AG09319 (cell line): ENCODE measurements around the gene RFX8.
"Not testable (repeated sequence)": the region's sequence is repeated elsewhere in the genome, so short reads cannot be mapped to it uniquely, and the experiment has no call there.

Source experiments
- DNase-seq: peaks from one replicate; pipeline ENCODE4 v3.0.0-alpha.2; 2010; ENCODE audit warnings: low read depth; ENCODE audit errors: extremely low read depth
- TF ChIP-seq, protein P1 (sequence below): IDR thresholded peaks from 2 replicates; pipeline ENCODE4 v1.5.1; 2011; ENCODE audit warnings: low read depth, mild to moderate bottlenecking, inconsistent platforms, low read length, moderate library complexity

The RFX8 gene

DNA sequence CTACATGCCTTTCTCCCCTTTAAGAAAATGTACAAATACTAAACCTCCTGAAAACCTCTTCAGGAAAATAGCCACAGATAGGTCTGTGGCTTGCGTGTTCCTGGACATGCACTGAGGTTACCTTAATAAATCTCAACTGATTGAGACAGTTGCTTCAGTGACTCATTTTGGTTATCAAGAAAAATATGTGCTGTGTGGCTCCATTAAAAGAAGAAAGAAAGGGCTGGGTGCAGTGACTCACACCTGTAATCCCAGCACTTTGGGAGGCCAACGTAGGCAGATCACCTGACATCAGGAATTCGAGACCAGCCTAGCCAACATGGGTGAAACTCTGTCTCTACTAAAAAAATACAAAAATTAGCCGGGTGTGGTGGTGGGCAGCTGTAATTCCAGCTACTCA lies 114.7 kb downstream of the RFX8 start:
- TF ChIP-seq, protein P1, sequence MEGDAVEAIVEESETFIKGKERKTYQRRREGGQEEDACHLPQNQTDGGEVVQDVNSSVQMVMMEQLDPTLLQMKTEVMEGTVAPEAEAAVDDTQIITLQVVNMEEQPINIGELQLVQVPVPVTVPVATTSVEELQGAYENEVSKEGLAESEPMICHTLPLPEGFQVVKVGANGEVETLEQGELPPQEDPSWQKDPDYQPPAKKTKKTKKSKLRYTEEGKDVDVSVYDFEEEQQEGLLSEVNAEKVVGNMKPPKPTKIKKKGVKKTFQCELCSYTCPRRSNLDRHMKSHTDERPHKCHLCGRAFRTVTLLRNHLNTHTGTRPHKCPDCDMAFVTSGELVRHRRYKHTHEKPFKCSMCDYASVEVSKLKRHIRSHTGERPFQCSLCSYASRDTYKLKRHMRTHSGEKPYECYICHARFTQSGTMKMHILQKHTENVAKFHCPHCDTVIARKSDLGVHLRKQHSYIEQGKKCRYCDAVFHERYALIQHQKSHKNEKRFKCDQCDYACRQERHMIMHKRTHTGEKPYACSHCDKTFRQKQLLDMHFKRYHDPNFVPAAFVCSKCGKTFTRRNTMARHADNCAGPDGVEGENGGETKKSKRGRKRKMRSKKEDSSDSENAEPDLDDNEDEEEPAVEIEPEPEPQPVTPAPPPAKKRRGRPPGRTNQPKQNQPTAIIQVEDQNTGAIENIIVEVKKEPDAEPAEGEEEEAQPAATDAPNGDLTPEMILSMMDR: no peak
- DNase-seq: no peak

DNA sequence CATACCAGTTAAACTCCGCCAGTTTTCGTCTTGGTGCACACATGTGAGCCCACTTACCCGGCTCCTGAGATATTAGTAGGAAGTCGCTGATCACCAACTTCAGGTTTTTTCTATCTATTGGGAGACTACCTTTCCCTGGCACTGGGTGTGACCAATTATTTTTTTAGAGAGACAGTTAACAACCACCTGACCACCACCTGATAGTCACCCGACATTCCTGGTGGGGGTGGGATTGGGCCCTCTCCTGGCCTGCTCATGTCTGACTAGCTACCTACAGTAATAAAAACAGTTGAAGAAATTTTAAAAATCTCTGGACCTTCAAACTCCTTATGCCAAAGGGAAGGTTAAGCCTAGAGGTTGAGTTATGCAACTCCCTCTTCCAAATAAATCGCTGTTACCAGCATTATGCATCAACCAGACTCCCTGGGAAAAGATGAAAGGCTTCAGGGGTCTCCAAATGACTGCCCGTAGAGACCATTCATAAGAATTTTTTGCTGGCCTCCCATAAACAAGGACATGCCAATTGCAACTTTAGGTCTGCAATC lies 115.4 kb downstream of the RFX8 start:
- TF ChIP-seq, protein P1: no peak
- DNase-seq: no peak

DNA sequence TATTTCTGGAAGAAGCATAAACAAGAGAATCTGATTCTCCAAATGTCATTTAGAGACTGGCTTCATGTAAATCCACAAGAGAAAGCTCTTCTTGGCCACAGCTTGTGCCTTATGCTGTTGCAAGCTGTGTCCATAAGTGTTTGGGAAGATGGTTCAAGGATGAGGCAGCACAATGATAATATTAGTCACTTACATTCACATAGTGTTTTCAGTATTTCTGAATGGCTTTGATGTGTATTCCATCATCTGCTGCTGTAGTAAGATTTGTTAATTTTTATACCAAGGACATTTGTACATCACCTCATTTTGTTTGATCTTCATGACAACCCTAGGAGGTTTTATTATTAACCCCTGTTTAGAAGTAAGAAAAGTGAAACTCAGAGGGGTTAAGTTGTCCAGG lies 117.5 kb downstream of the RFX8 start:
- no peak for DNase-seq
- TF ChIP-seq, protein P1: no peak

DNA sequence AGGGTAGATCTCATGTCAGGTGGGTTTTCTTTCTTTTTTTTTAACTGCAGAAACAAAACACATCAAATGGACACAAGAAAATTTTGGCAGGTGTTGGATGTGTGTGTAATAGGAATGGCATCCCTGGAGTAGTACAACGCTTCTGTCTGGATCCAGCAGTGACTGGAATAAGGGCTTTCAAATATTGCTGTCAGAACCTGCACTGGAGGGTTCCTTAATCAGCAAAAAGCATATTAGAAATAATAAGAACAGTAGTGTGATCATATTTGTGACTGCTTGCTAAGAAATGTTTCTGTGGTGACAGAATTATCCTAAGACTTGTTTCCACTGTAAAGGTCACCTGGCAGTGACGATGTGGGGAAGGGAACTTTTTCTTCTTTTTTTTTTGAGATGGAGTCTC lies 118.4 kb downstream of the RFX8 start:
- DNase-seq: no peak
- TF ChIP-seq, protein P1: no peak

DNA sequence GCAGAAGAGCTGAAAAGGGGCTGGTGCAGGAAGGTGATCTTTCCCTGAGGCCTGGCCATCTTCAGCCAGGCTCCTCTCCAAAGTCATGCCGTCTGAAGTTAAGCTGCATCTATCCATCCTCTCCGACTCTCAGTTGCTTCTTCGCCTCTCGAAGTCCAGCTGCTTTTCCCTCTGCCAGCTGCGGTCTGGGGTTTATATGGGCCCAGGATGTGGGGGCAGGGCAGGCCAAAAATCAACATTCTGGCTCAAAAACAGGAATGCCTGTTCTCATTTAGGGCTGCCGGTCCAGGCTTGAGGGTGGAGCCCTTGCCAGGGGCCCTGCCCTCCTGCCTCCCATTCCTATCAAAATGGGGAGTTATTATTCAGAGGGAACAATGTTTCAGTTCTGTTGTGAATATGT lies 118.9 kb downstream of the RFX8 start:
- TF ChIP-seq, protein P1: no peak
- DNase-seq: no peak

DNA sequence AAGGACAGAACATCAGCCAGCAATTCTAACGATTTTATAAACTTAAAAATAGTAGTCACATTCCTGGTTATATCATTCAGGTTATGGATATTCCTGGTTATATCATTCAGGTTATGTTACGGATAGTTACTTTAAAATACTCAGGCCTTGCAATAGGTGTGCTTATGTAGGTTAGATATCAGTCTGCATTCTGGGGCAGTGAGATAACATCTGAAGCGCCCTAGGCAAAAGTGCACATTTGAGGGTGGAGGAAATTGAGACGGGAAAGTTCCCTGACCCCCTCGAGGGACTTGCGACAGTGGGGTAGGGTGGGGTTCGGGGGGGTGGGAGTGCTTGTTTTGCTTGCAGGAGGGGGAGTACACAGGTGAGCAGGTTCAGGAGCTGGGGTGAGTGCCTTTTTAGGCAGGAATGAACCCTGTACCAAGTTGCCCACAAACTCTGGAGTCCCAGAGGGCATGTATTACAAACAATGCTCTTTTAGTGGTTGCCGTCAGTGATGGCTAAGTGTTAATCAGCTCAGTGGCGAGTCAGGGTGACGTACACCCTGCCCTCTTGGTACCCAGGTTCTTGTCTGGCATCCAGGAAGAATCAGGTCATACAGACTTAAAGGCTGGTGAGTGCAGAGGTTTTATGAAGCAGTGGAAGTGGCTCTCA lies 119.4 kb downstream of the RFX8 start:
- TF ChIP-seq, protein P1: no peak
- no peak for DNase-seq

DNA sequence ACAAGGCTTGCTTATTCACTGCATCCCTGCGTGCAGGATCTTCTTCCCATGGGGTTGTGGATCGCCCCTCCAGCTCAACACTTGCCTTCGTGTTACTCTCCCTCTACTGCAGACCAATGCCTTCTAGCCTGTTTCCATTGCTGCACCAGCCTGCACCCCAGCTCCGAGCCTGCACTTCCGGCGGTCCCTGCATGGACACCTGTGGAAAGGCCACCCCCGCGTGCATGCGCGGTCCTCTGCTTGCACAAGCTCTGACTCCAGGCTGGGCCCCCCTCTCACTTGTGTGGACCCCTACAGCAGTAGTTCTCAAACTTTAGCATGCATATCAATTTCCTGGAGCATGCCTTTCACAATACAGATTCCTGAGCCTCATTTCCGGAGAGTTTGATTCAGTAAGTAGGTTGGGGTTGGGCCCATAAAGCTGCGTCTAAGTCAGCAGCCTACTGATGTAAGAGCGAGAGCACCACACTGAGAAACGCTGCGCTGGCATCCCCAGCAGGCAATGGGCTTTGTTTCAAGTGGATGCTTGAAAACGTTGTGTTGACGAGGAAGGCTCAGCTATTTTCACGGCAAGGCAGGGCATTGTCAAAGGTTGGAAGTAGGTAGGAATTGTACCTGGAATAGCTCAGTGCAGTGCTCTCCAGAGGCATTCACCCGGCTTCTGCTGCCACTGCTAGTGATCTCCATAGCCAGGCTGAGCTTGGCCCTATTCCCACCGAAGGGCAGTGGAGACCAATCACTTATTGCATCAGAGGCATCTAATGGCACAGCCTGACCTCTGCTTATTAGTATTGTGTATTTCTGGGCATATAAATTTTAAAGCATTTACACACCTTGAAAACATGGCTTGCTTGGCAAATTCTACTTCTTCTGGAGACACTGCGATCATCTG lies 120.2 kb downstream of the RFX8 start:
- no peak for DNase-seq
- TF ChIP-seq, protein P1: no peak

DNA sequence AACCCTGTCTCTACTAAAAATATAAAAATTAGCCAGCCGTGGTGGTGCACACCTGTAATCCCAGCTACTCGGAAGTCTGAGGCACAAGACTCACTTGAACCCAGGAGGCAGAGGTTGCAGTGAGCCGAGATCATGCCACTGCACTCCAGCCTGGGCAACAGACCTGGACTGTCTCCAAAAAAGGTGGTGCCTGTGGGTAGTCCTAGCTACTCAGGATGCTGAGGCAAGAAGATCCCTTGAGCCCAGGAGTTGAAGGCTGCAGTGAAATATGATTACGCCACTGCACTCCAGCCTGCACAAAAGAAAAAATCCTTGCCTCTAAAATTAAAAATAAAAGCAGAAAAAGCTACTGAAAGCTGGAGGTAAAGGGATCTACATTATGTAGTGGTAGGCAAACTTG lies 122.3 kb downstream of the RFX8 start:
- DNase-seq: not testable (repeated sequence)
